Chondrocyte (in vitro differentiated cells): ENCODE measurements around the gene GPT2. TPM values are rescaled to one million over a fixed set of nuclear protein-coding genes. Genes with fewer than 3 reads are reported as not detected.

Source experiments
- DNase-seq: peaks from one replicate; pipeline ENCODE4 v3.0.0; 2021; ENCODE audit warnings: mixed read lengths, low spot score
- H3K27ac Mint-ChIP-seq: one replicate; pipeline ENCODE4 v1.8.0; 2021; ENCODE audit warnings: mild to moderate bottlenecking, moderate library complexity, mixed read lengths; ENCODE audit not compliant: unreplicated experiment
- H3K27me3 Mint-ChIP-seq: 2 replicates; pipeline ENCODE4 v1.8.0; 2021; ENCODE audit warnings: low read depth, mixed read lengths
- H3K36me3 Mint-ChIP-seq: 2 replicates; pipeline ENCODE4 v1.8.0; 2021; ENCODE audit warnings: low read depth, mixed read lengths
- H3K4me1 Mint-ChIP-seq: 2 replicates; pipeline ENCODE4 v1.8.0; 2021; ENCODE audit warnings: low read depth, mild to moderate bottlenecking, mixed read lengths
- H3K4me3 Mint-ChIP-seq: one replicate; pipeline ENCODE4 v1.8.0; 2021; ENCODE audit warnings: mild to moderate bottlenecking, moderate library complexity, mixed read lengths; ENCODE audit not compliant: unreplicated experiment
- H3K9me3 Mint-ChIP-seq: 2 replicates; pipeline ENCODE4 v1.8.0; 2021; ENCODE audit warnings: low read depth, mixed read lengths
- CTCF ChIP-seq: fragments of 200-600 bp; sonication (generic); IDR thresholded peaks from 2 replicates; pipeline ENCODE4 v1.5.0; 2021; ENCODE audit warnings: antibody characterized with exemption, mild to moderate bottlenecking, moderate library complexity
- total RNA-seq: library from RNA; stranded (reverse); gene quantifications from 3 replicates; pipeline ENCODE4 v1.2.1, GENCODE V29; 2021

The GPT2 gene
- total RNA-seq, 1 donor from 2014 or later: 59.6 TPM

- peaks cover 24% of the 10 kb centered on the region for H3K4me1 Mint-ChIP-seq
- H3K27ac Mint-ChIP-seq: peak overlapping the region; percentile 66
- DNase-seq: no peak
- H3K36me3 Mint-ChIP-seq: peaks cover 11% of the 10 kb centered on the region
- no peaks in the 10 kb centered on the region for H3K9me3 Mint-ChIP-seq
- no peaks in the 10 kb centered on the region for H3K27me3 Mint-ChIP-seq
- no peak for TF ChIP-seq CTCF
- no peak overlapping the region for H3K4me3 Mint-ChIP-seq
These were observed 11.5 kb downstream of the GPT2 start for GRCh38 chr16:46895399-46896313.

DNA sequence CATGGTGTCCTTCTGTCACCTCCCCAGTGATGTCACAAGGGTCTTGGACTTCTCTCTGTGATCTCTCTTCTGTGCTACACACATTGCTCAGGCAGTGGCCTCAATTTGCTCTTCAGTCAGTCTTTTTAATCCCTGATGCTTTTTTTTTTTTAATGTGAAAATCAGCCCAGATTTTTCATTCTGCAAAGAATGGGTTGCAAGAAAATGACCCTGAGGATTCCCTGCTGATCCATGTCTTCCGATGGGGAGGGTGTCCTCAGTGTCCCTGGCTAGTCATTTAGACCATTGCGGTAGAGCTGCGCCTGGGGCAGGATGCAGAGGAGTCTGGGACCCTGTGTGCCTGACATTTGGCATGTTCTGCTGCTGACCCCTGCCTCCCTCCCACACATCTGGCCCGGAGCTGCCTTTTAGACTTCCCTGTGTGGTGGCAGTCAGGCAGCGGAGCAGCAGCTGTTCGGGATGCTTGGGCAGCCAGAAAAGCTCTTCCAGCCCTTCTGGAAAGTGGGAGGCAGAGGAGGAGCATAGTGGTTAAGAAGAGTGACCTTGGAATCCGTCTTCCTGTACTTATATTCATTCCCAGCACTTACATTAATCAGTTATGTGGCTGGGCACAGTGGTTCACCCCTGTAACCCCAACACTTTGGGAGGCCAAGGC is 12.3 kb downstream of the GPT2 start:
- no peak for DNase-seq

DNA sequence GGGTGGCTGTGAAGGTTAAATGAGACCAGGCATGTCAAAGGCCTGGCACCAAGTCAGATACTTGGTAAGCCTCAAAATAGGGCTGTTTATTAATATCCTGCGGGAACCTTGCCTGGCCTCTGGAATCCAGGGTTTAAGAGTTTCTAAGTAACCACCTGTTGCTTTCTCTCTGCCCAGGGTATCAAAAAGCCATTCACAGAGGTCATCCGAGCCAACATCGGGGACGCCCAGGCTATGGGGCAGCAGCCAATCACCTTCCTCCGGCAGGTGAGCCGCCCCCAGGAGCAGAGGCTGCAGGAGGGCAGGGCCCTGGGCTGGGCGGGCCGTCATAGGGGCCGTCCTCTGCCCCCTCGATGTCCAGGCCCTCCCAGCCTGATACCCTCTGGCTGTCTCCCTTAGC is 13.3 kb downstream of the GPT2 start:
- TF ChIP-seq CTCF: no peak
- DNase-seq: no peak
- H3K4me3 Mint-ChIP-seq: no peak overlapping the region
- no peaks in the 10 kb centered on the region for H3K9me3 Mint-ChIP-seq
- peaks cover 18% of the 10 kb centered on the region for H3K4me1 Mint-ChIP-seq
- H3K36me3 Mint-ChIP-seq: peaks cover 13% of the 10 kb centered on the region
- H3K27me3 Mint-ChIP-seq: no peaks in the 10 kb centered on the region
- H3K27ac Mint-ChIP-seq: no peak overlapping the region

More for the DNA sequence above, 12.3 kb downstream of the GPT2 start:
- H3K36me3 Mint-ChIP-seq: peaks cover 15% of the 10 kb centered on the region
- no peaks in the 10 kb centered on the region for H3K9me3 Mint-ChIP-seq
- no peaks in the 10 kb centered on the region for H3K27me3 Mint-ChIP-seq
- H3K27ac Mint-ChIP-seq: no peak overlapping the region
- no peak for TF ChIP-seq CTCF
- H3K4me3 Mint-ChIP-seq: no peak overlapping the region
- peaks cover 24% of the 10 kb centered on the region for H3K4me1 Mint-ChIP-seq

DNA sequence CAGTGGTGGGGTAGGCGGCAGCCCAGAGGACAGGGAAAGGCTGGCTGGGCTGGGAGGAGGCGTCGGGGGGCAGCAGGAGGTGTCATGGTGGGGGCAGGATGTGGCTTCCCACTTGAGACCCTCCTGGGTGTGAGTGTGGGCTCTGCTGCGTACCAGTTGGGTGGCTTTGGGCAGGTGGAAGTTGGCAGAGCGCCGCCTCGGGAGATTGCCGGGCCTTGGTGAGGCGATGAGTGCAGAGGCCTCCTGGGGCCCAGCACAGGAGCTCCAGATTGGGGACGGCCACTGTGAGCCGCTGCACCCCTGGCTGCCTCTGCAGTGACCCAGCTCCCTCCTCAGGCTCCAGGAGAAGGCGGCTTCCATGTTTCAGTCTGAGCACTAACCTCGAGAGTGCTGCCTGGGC is 13.8 kb downstream of the GPT2 start:
- H3K36me3 Mint-ChIP-seq: peaks cover 14% of the 10 kb centered on the region
- H3K4me1 Mint-ChIP-seq: peaks cover 18% of the 10 kb centered on the region
- H3K27me3 Mint-ChIP-seq: no peaks in the 10 kb centered on the region
- no peak for TF ChIP-seq CTCF
- H3K9me3 Mint-ChIP-seq: no peaks in the 10 kb centered on the region
- DNase-seq: no peak
- peak overlapping the region; percentile 41 for H3K27ac Mint-ChIP-seq
- H3K4me3 Mint-ChIP-seq: no peak overlapping the region

DNA sequence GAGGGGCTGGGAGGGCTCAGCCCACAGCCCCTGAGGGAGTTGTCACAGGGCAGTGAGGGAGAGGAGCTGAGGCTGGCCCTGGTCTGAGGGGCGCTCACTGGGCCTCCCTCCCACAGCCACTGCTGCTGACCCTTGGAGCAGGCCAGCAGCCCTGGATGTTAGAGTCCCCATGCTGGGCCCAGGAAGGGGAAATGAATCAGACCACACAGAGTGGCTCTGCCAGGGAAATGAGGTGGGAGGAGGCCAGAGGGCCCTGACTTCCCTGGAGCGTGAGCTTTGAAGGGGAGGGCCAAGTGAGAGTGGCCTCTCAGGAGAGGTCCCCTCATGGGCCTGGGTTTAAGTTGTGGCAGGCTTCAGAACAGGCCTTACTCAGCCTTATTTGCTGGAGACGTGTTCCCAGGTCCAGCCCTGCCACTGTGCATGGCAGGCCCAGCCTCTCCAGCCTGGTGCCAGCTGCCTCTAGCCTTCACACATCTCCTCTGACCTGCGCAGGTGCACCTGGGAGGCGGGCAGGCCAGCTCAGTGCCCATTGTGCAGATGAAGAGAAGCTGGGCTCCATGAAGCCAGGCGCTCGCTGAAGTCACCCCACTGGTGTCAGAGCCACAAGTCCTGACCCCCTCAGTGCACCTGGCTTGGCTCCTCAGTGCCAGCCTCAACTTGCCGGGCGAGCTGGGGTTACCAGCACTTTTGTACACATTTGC is 15.4 kb downstream of the GPT2 start:
- Mint-ChIP-seq H3K27ac (peak overlapping the region; percentile 12), H3K36me3 (peaks cover 23% of the 10 kb centered on the region), H3K4me1 (peaks cover 12% of the 10 kb centered on the region), H3K4me3 (no peak overlapping the region), H3K9me3 (no peaks in the 10 kb centered on the region), H3K27me3 (no peaks in the 10 kb centered on the region)
- no peak for TF ChIP-seq CTCF
- DNase-seq: no peak
